ENCODE data around the gene PDGFB. TPM values are rescaled to one million over a fixed set of nuclear protein-coding genes. Genes with fewer than 3 reads are reported as not detected.
A peak's percentile ranks its signal among the peaks of the same experiment; 100 is the strongest.

Gene PDGFB
- total and polyA plus RNA-seq, 7 donors, result 5.2 to 16.4 (median 10.1) TPM

DNA sequence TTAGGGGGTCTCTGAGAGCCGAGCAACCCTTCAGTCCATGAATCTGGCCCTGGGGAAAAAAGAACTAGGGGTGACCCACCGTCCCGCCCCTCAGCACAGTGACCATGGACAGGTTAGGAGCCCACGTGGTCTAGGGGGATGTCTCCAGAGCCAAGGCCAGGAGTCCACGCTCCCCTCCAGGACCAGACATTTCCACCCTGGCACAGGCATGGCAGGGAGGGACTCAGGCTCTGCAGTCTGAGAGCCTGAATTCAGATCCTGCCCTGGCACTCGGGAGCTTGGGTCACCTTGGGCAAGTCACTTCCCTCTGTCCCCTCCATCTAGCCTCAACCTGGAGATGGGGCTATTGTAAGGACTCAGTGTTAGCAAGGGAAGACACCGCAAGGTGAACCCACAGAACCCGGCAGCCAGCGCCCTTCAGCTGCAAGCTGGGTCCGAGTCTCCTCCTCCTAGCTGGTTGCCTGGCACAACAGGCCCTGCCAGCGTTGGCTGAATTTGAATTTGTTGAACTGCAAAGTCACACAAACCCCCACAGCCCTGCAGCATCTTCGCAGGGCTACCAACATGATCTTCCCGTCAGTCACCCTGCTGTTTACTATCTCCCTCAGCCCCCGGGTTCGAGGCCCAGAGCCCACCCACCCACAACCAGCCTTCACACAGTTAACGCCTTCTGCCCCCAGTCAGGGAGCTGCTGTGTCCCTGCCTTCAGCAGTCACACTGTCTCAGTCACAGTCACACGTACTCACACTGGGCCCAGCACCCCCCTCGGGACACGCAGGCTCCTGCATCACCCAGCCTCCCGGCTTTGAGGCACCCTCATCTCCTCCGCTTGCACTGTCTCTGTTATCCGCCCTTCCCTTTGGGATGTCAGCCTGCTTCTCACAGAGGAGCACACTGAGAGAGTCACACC, 603 bp upstream of the PDGFB start:
- H3K4me1 ChIP-seq, result peaks cover 39% of the 10 kb centered on the region
- no peaks in the 10 kb centered on the region for H3K9me3 ChIP-seq
- peak overlapping the region; percentile 73 for H3K4me3 ChIP-seq
- TF ChIP-seq, protein P1, sequence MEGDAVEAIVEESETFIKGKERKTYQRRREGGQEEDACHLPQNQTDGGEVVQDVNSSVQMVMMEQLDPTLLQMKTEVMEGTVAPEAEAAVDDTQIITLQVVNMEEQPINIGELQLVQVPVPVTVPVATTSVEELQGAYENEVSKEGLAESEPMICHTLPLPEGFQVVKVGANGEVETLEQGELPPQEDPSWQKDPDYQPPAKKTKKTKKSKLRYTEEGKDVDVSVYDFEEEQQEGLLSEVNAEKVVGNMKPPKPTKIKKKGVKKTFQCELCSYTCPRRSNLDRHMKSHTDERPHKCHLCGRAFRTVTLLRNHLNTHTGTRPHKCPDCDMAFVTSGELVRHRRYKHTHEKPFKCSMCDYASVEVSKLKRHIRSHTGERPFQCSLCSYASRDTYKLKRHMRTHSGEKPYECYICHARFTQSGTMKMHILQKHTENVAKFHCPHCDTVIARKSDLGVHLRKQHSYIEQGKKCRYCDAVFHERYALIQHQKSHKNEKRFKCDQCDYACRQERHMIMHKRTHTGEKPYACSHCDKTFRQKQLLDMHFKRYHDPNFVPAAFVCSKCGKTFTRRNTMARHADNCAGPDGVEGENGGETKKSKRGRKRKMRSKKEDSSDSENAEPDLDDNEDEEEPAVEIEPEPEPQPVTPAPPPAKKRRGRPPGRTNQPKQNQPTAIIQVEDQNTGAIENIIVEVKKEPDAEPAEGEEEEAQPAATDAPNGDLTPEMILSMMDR (IDR thresholded peaks at IDR 0.05), result no peak
- H3K36me3 ChIP-seq (ENCODE audit: insufficient read depth in 1 of 2, low read depth in 1 of 2), result no peaks in the 10 kb centered on the region
- 48 to 54% (median 50%) methylated on average over 21 to 22 of the region's 22 CpGs for WGBS, 3 donors
- H3K27me3 ChIP-seq (ENCODE audit: insufficient read depth in 3 of 3, low read length in 2 of 3), result no peaks in the 10 kb centered on the region
- H3K27ac ChIP-seq, result peak overlapping the region; percentile 87
- no peak for DNase-seq
- peak; percentile 3 to 18 (median 8) for ATAC-seq
- intact Hi-C loops (cut with DNase I), result loop anchor here in 1 of 2 donors (5.0 kb wide), 1 partner anchor 62 kb away; no protein-coding TSS in a partner anchor

DNA sequence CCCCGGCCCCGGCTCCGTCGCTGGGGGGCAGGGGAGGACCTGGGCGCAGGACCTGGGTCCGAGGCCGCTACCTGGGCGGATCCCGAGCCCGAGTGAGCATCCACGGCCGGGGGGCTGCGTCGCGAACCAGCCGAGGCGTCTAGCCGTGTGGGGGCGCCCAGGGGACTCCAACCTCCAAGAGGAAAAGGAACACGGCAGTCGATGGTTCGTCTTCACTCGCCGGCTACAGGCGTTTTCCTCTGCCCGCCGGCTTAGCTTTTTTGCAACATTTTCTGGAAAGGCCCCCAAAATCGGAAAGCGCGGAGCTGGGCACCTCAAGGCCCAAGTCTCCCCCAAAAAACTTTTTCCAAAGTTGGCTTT, 666 bp downstream of the PDGFB start:
- intact Hi-C loops (cut with DNase I), result loop anchor here in 1 of 2 donors (5.0 kb wide), 2 partner anchors 33 to 68 kb away; no protein-coding TSS in a partner anchor
- Histone ChIP-seq H3K27me3 (ENCODE audit: insufficient read depth in 3 of 3, low read length in 2 of 3) (no peaks in the 10 kb centered on the region), H3K36me3 (ENCODE audit: insufficient read depth in 1 of 2, low read depth in 1 of 2) (no peaks in the 10 kb centered on the region), H3K27ac (peak overlapping the region; percentile 87), H3K9me3 (no peaks in the 10 kb centered on the region), H3K4me1 (peaks cover 50% of the 10 kb centered on the region), H3K4me3 (peak overlapping the region; percentile 73)
- TF ChIP-seq, protein P1 (IDR thresholded peaks at IDR 0.05), result no peak
- no peak for DNase-seq
- WGBS, 3 donors, result 0 to 1% (median 1%) methylated on average over 25 to 30 of the region's 30 CpGs
- ATAC-seq, result no peak

DNA sequence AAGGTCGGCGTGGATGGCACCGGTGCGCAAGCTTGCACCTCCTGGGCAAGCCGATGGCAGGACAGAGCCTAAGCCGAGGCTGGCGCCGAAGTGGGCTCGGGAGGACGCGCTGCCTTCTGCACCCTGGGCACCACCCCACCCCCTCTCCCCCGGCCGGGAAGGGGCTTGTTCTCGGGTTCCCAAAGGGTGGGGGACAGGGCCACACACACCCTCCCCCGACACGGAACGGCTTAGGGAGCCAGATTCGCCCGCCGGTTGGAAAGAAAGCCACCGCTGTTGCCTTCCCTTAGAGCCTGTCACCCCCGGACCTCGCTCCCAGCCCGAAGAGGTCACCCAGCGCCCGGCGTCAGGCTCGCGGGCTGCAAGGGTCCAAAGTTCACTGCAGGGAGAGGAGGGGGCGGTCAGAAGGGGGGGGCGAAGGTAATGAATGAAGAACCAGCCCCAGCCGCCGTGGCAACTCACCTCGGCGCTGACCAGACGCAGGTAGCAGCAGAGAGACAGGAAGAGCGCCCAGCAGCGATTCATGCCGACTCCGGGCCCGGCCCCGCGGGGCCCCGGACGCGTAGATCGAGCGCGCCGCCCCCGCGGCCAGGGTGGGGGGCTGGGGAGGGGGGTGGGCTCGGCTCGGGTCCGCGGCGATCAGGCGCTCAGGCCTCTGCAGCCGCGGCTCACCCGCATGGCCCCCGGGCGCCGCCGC, 1.2 kb downstream of the PDGFB start:
- Histone ChIP-seq H3K9me3 (no peaks in the 10 kb centered on the region), H3K4me3 (peak overlapping the region; percentile 73), H3K27ac (peak overlapping the region; percentile 87), H3K27me3 (ENCODE audit: insufficient read depth in 3 of 3, low read length in 2 of 3) (no peaks in the 10 kb centered on the region), H3K4me1 (peaks cover 53% of the 10 kb centered on the region), H3K36me3 (ENCODE audit: insufficient read depth in 1 of 2, low read depth in 1 of 2) (no peaks in the 10 kb centered on the region)
- no peak for DNase-seq
- TF ChIP-seq, protein P1 (IDR thresholded peaks at IDR 0.05), result no peak
- intact Hi-C loops (cut with DNase I), result loop anchor here in 1 of 2 donors (5.0 kb wide), 2 partner anchors 34 to 69 kb away; no protein-coding TSS in a partner anchor
- ATAC-seq, result peak; percentile 12 to 42 (median 24)
- WGBS, 3 donors, result 0 to 1% (median 0%) methylated on average over 39 to 65 of the region's 65 CpGs

DNA sequence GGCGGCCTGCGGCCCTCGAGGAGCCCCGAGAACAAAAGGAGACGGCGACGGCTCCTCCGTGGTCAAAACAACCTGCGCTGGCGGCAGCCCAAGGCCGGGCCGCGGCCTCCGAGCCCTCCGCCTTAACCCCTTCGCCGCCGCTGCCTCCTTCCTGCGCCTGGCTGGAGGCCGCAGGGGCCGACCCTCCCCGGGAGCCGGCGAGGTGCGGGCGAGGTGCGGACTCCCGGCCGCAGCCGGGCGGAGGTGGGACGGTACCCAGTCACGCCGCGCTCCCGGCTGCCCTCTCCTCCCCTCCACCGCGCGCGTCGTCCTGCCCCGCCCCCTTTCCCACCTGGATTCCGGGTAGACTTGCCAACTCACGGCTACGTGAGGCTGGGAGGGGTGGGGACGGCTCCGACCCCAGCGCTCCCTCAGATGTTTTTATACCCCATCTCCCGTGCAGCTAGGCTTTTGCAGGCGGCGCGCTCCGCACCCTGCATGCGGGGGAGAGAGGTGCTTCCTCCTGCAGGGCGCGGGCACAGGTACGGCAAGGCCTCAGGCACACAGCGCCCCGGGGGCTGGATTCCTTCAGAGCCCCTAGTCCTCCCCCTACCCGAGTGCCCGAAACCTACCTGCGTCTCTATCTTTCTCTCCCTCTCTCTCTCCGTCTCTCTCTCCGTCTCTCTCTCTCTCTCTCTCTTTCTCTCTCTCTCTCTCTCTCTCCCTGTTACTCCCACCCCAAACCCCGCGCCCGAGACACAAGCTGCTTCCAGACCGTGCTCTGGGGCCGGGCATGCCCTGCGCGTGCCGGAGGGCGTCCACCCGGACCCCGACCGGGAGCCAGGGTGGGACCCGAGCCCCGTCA, 2.0 kb downstream of the PDGFB start:
- WGBS, 3 donors, result 1% methylated on average over 46 to 78 of the region's 78 CpGs
- H3K4me3 ChIP-seq, result peak overlapping the region; percentile 73
- TF ChIP-seq, protein P1 (IDR thresholded peaks at IDR 0.05), result no peak
- no peaks in the 10 kb centered on the region for H3K27me3 ChIP-seq (ENCODE audit: insufficient read depth in 3 of 3, low read length in 2 of 3)
- H3K36me3 ChIP-seq (ENCODE audit: insufficient read depth in 1 of 2, low read depth in 1 of 2), result no peaks in the 10 kb centered on the region
- intact Hi-C loops (cut with DNase I), result loop anchor here in 1 of 2 donors (5.0 kb wide), 2 partner anchors 34 to 69 kb away; no protein-coding TSS in a partner anchor
- DNase-seq (no peak), ATAC-seq (peak in 3 of 4 donors; percentile 2 to 8 (median 6))
- H3K9me3 ChIP-seq, result no peaks in the 10 kb centered on the region
- H3K27ac ChIP-seq, result peak overlapping the region; percentile 87
- H3K4me1 ChIP-seq, result peaks cover 60% of the 10 kb centered on the region

All from psoas muscle (tissue), 8 donors.